SH-SY5Y (cell line): ENCODE data around the gene SRSF6.

ENCODE experiments used
- GATA2 ChIP-seq: IDR thresholded peaks from 2 replicates; pipeline ENCODE4 v1.6.1; 2011; ENCODE audit warnings: mild to moderate bottlenecking, low read depth, low read length
- GATA3 ChIP-seq: IDR thresholded peaks from 2 replicates; pipeline ENCODE4 v1.6.1; 2011; ENCODE audit warnings: low read depth, mild to moderate bottlenecking, low read length, moderate library complexity

GRCh38 chr20:43463527-43464218 lies 6.0 kb downstream of the SRSF6 start:
- TF ChIP-seq GATA2 (no peak), GATA3 (no peak)
